NCI-H524 treated with DMSO at 0.1 percent for 48 hours (cell line): ENCODE measurements around the gene NR4A1.
A peak's percentile ranks its signal among the peaks of the same experiment; 100 is the strongest.

Source experiments
- DNase-seq: peaks from one replicate; lab custom pipeline; 2025; lab: John Stamatoyannopoulos, UW

The NR4A1 gene

GRCh38 chr12:52079576-52080402, 28.5 kb downstream of the NR4A1 start, which contains the start of gene SMIM41:
TSS of gene SMIM41 (plus strand) at chr12:52079704. CDS start at chr12:52079780, 76 bp downstream.
- DNase-seq: no peak

- DNase-seq: no peak
Measured at GRCh38 chr12:52080403-52081251, 29.4 kb downstream of the NR4A1 start.

DNA sequence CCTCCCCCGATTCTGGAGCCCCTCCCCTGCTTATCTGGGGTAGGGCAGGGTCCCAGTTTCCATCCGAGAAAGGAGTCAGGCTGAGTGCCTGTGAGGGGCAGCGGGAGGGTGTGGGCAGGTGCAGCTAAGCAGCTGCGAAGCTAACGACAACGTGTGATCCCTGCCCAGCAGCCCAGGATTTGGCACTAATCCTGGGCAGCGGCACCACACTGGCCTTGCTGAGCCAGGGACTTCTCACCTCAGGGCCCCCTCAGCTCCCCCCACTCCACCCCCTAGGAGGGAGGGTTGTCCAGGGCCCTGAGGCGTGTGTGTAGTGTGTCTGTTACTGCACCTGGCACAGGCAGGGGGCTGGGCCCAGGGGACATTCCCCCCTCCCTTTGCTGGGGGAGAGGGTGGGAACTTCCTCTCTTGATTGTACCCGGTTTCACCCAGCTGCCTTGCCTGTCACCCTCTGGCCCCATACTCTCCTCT, 30.1 kb downstream of the NR4A1 start:
- DNase-seq: no peak

DNA sequence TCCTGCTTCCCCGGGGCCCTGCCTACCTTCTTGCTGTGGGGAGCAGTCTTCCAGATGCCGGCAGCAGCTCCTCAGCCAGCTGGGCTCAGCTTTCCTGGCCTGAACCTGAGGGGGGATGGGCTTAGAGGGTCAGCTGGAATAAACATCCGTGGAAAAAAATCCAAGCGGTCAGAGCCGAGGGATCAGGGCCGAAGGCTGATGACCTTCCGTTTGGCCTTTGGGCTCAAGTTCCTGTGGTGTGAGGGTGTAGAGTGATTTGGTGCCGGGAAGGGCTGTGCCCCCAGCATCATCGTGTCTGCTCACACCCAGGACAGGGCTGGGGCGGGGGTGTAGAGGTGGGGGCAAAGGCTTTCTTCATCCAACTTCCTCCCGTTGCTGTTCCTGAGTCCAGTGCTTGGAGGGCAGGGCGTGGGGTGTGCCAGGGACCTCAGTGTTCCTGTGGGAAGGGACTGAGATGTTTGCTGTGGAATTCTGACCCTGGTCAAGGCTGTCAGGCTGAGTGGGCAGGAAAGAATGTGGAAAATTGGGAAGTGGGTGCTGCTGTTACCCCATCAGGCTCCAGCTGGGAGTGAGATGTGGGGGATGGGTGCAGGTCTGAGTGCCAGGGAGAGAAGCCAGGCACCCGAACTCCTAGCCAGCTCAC, 30.9 kb downstream of the NR4A1 start:
- DNase-seq: no peak

GRCh38 chr12:52082669-52082987, 31.4 kb downstream of the NR4A1 start:
- DNase-seq: no peak

GRCh38 chr12:52082988-52083637, 31.9 kb downstream of the NR4A1 start:
- no peak for DNase-seq

DNA sequence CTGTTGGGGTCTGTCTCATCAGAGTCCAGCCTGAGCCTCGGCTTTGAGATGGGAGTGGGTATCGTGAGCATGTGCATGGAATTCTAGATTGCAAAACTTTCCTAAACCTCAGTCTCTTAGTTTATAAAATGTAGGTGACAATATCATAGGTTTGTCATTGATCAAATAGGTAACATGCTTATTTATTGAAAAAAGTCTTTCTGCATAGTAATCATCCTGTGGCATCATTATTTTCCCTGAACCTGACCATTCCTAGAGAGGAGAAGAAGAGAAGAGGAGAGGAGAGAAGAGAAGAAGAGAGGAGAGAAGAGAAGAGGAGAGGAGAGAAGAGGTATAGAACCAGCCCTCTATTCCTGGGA, 32.4 kb downstream of the NR4A1 start:
- no peak for DNase-seq

GRCh38 chr12:52084491-52085231, 33.4 kb downstream of the NR4A1 start:
- DNase-seq: no peak

- DNase-seq: no peak
Measured at GRCh38 chr12:52085682-52086180, 34.5 kb downstream of the NR4A1 start.

GRCh38 chr12:52086366-52086765, 35.1 kb downstream of the NR4A1 start:
- DNase-seq: no peak

GRCh38 chr12:52086944-52087835, 35.9 kb downstream of the NR4A1 start:
- DNase-seq: no peak

- peak; percentile 8 for DNase-seq
Measured at GRCh38 chr12:52087961-52088820, 36.9 kb downstream of the NR4A1 start.

DNA sequence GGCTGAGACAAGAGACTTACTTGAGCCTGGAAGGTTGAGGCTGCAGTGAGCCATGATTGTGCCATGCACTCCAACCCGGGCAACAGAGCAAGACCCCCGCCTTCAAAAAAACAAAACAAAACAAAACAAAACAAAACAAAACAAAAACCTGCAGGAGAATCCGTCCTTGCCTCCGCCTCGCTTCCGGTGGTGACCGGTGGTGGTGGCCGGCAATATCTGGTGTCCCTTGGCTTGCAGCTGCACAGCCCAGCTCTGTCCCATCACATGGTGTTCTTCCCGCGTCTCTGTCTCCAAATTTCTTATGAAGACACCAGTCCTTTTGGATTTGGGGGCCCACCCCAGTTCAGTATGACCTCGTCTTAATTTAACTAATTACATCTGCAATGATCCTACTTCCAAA, 38.2 kb downstream of the NR4A1 start:
- no peak for DNase-seq

DNA sequence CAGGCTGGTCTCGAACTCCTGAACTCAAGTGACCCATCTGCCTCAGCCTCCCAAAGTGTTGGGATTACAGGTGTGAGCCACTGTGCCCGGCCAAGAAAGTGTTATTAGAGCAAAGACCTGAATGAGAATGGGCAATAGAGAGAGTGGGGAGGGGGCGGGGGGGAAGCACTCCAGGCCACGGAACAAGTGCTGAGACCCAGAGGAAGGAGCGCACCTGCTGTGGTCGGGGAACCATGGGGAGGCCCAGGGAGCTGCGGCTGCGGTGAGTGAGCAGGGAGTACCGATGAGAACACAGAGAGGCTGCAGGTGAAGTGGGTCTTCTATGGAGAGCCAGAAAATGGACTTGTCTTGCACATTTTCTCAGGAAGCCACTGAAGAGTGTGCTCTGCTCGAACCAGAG, 39.0 kb downstream of the NR4A1 start:
- no peak for DNase-seq

DNA sequence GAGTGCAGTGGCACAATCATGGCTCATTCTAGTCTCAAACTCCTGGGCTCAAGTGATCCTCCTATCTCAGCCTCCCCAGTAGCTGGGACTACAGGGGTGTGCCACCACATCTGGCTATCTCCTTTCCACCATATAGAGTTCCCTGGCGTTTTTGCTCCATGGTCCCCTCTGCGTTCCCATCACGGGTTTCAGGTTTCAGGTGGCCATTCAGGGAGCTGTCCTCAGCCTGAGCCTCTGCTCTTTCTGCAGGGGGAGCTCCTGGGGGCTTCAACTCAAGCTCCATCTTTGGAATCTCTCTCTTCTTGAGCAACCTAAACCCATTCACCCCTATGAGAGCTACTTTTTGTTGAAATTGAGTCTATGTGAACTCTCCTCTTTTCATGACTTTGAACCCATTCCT, 39.8 kb downstream of the NR4A1 start:
- no peak for DNase-seq

- DNase-seq: no peak
Measured at GRCh38 chr12:52091869-52092268, 40.6 kb downstream of the NR4A1 start.

DNA sequence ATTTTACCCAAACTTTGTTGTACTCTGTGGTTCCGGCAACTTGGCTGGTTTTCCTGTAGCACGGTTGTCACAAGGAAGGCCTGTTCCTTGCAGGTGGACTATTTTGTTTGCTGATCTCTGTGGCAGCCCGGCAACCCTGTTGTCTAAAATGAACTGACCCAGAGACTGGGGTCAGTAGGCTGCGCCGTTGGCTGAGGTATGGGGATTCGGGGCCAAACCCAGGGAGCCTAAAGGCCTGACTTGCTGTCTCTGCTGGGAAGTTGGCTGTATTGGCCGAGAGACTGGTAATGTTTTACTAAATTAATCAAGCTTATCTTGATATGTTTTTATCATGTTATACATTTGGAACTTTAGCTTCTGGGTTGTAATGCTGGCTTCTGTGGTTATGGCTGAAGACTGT, 42.1 kb downstream of the NR4A1 start:
- no peak for DNase-seq

- DNase-seq: no peak
Measured at GRCh38 chr12:52096332-52097044, 45.2 kb downstream of the NR4A1 start.
